ENCODE data around the gene TJP2.
A peak's percentile ranks its signal among the peaks of the same experiment; 100 is the strongest.

The TJP2 gene

GRCh38 chr9:69186841-69187611 is 12.9 kb downstream of the TJP2 start:
- H3K4me1 ChIP-seq (ENCODE audit: insufficient read depth, low read length, severe bottlenecking) = peaks cover 65% of the 10 kb centered on the region
- H3K4me3 ChIP-seq (ENCODE audit: low read depth, low read length, poor library complexity, severe bottlenecking) = no peak overlapping the region
- peak overlapping the region; percentile 52 for H3K27ac ChIP-seq (ENCODE audit: low read depth, low read length, poor library complexity, severe bottlenecking)
- H3K79me2 ChIP-seq (ENCODE audit: insufficient read depth, low read length) = no peaks in the 10 kb centered on the region
- no peak overlapping the region for H2AFZ ChIP-seq (ENCODE audit: low read length)
- TF ChIP-seq EZH2 (IDR thresholded peaks at IDR 0.05; ENCODE audit: borderline replicate concordance, low read length) = no peak
- TF ChIP-seq CTCF (IDR thresholded peaks at IDR 0.05; ENCODE audit: low read length) = no peak
- no peaks in the 10 kb centered on the region for H3K27me3 ChIP-seq (ENCODE audit: insufficient read depth, low read length)
- peak overlapping the region; percentile 13; the same call in 1 of the 2 replicates for H3K9ac ChIP-seq (ENCODE audit: low read length)
- no peaks in the 10 kb centered on the region for H3K9me2 ChIP-seq (ENCODE audit: low read depth, low read length)
- no peaks in the 10 kb centered on the region for H4K20me1 ChIP-seq (ENCODE audit: insufficient read depth, low read length)
- no peaks in the 10 kb centered on the region for H3F3A ChIP-seq (ENCODE audit: insufficient read depth, low read length)
- no peaks in the 10 kb centered on the region for H3K36me3 ChIP-seq (ENCODE audit: insufficient read depth, low read length)
- peak overlapping the region; percentile 37 for H3K4me2 ChIP-seq (ENCODE audit: low read length)
- no peaks in the 10 kb centered on the region for H3K9me3 ChIP-seq (ENCODE audit: low read length)

GRCh38 chr9:69188975-69189374 is 14.9 kb downstream of the TJP2 start:
- TF ChIP-seq EZH2 (IDR thresholded peaks at IDR 0.05; ENCODE audit: borderline replicate concordance, low read length) = no peak
- no peak for TF ChIP-seq CTCF (IDR thresholded peaks at IDR 0.05; ENCODE audit: low read length)
- Histone ChIP-seq H3K36me3 (ENCODE audit: insufficient read depth, low read length) (no peaks in the 10 kb centered on the region), H2AFZ (ENCODE audit: low read length) (no peak overlapping the region), H3F3A (ENCODE audit: insufficient read depth, low read length) (no peaks in the 10 kb centered on the region), H3K27me3 (ENCODE audit: insufficient read depth, low read length) (no peaks in the 10 kb centered on the region), H3K27ac (ENCODE audit: low read depth, low read length, poor library complexity, severe bottlenecking) (peak overlapping the region; percentile 52), H3K4me2 (ENCODE audit: low read length) (no peak overlapping the region), H3K9ac (ENCODE audit: low read length) (no peak overlapping the region), H3K4me3 (ENCODE audit: low read depth, low read length, poor library complexity, severe bottlenecking) (no peak overlapping the region), H4K20me1 (ENCODE audit: insufficient read depth, low read length) (no peaks in the 10 kb centered on the region), H3K79me2 (ENCODE audit: insufficient read depth, low read length) (0 out of 2 replicates have a peak, but pooled peaks cover 2% of the 10 kb centered on the region), H3K9me2 (ENCODE audit: low read depth, low read length) (no peaks in the 10 kb centered on the region), H3K9me3 (ENCODE audit: low read length) (no peaks in the 10 kb centered on the region), H3K4me1 (ENCODE audit: insufficient read depth, low read length, severe bottlenecking) (peaks cover 79% of the 10 kb centered on the region)

GRCh38 chr9:69190086-69190862 is 16.2 kb downstream of the TJP2 start:
- H3K36me3 ChIP-seq (ENCODE audit: insufficient read depth, low read length) = no peaks in the 10 kb centered on the region
- H3K9me3 ChIP-seq (ENCODE audit: low read length) = no peaks in the 10 kb centered on the region
- H2AFZ ChIP-seq (ENCODE audit: low read length) = no peak overlapping the region
- H3K27ac ChIP-seq (ENCODE audit: low read depth, low read length, poor library complexity, severe bottlenecking) = peak overlapping the region; percentile 88
- TF ChIP-seq EZH2 (IDR thresholded peaks at IDR 0.05; ENCODE audit: borderline replicate concordance, low read length) (no peak), CTCF (IDR thresholded peaks at IDR 0.05; ENCODE audit: low read length) (no peak)
- H3K9me2 ChIP-seq (ENCODE audit: low read depth, low read length) = no peaks in the 10 kb centered on the region
- 0 out of 2 replicates have a peak, but pooled peaks cover 10% of the 10 kb centered on the region for H3K79me2 ChIP-seq (ENCODE audit: insufficient read depth, low read length)
- H3K4me1 ChIP-seq (ENCODE audit: insufficient read depth, low read length, severe bottlenecking) = peaks cover 92% of the 10 kb centered on the region
- H3K4me3 ChIP-seq (ENCODE audit: low read depth, low read length, poor library complexity, severe bottlenecking) = peak overlapping the region; percentile 51
- H3K27me3 ChIP-seq (ENCODE audit: insufficient read depth, low read length) = no peaks in the 10 kb centered on the region
- peak overlapping the region; percentile 52; the same call in 1 of the 2 replicates for H3K9ac ChIP-seq (ENCODE audit: low read length)
- H4K20me1 ChIP-seq (ENCODE audit: insufficient read depth, low read length) = no peaks in the 10 kb centered on the region
- H3F3A ChIP-seq (ENCODE audit: insufficient read depth, low read length) = no peaks in the 10 kb centered on the region
- peak overlapping the region; percentile 70 for H3K4me2 ChIP-seq (ENCODE audit: low read length)
